Measurements from ENCODE around the gene FZD2. TPM values are rescaled to one million over a fixed set of nuclear protein-coding genes. Genes with fewer than 3 reads are reported as not detected.
A peak's percentile ranks its signal among the peaks of the same experiment; 100 is the strongest.
"Not testable (repeated sequence)": the region's sequence is repeated elsewhere in the genome, so short reads cannot be mapped to it uniquely, and the experiment has no call there.

FZD2 gene
- total RNA-seq, 1 donor from 2014 or later: under 0.01 TPM

DNA sequence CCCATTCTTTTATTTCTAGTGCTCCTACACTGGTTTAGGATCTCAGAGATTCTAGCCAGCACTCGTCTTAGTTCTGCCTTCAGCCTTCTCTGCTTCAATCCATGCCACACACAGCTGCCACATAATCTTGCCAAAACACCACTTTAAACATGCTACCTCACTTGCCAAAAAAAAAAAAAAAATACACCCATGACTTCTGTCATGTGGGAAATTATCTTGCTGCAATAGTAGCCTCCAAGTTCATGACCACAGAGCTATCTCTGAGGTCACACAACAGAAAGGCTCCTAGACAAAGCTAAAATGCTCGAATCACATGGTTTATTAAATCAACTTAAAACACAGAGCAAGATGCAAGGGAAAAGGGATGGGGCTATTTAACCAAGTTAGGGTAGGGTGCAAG lies 18.1 kb downstream of the FZD2 start:
- no peak for DNase-seq (ENCODE audit: low read depth in 2 of 2)

DNA sequence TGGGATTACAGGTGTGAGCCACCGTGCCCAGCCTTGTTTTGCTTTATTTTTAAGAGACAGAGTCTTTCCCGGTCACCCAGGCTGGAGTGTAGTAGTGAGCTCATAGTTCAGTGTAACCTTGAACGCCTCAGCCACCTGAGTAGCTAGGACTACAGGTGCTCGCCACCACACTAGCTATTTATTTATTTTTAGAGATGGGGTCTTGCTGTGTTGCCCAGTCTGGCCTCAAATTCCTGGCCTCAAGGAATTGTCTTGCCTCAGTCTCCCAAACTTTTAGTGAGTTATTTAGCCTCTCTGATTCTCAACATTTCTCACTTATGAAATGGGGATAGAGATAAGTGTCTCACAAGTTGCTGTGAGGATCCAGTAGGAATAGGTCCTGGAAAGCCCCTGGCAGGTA lies 21.7 kb downstream of the FZD2 start:
- DNase-seq (ENCODE audit: low read depth in 2 of 2): no peak

DNA sequence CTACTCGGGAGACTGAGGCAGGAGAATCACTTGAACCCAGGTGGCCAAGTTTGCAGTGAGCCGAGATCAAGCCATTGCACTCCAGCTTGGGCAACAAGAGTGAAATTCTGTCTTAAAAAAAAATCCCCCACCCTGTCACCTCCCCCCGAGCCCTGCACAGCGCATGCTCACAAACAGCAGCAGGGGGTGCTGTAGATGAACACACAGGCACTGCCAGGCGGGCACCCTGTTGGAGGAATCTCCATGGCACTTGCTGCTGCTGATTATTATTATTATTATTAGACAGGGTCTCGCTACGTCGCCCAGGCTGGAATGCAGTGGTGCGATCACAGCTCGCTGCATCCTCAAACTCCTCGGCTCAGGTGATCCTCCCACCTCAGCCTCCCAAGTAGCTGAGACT lies 24.6 kb downstream of the FZD2 start:
- peak; percentile 12 to 18 for DNase-seq (ENCODE audit: low read depth in 2 of 2)

DNA sequence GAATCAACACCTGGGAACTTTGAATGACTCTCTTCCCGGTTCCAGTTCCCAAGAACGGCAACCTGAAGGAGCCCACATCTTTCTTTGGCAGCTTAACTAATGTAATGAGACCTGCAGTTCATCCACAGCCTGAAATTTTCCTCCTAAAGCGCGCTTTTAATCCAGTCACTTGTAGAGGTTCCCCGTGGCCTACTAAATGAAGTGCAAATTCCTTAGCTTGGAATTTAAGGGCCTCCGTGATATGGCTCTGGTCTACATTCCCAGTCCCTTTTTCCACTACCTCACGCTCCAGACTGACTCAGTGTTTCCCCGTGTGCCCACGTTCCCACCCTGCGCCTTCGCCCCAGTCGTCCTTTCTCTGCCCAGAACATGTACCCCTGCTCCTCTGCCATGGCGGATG lies 27.2 kb downstream of the FZD2 start:
- no peak for DNase-seq (ENCODE audit: low read depth in 2 of 2)

DNA sequence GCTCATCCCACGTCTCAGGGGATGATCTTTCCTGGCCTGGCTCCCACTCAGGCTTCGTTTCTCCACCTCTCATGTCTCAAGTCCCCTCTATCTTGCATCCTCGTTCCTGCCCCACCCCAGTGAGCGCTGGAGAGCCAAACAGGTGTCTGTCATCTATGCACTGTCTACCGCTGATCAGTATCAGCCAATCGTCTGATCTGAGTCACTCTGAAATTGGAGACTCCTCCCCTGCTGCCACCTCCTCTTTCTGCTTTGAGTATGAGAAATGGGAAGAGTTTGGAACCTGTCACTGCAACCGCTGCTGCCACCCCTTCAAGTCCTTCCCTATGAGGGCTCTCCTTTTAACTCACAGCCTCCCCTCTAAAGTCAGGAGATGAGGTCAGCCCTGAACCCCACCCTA lies 28.0 kb downstream of the FZD2 start:
- no peak for DNase-seq (ENCODE audit: low read depth in 2 of 2)

DNA sequence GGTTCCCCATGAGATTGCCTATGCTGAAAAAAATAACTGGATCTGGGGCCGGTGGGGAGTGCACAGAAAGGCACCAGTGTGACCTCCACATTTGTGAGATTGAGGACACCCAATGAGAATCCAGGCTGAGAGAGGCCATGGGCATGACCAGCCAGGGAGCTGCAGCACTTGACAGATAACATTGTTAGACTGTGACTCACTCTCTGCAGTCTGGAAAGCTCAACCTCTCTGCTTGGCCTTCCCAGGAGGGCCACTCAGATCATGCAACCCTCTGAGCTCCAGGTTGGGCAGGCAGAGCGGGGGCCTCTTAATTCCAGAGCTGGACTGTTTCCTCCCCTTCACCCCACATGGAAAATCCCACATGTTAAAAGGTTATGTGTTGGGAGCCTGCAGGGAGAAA lies 30.1 kb downstream of the FZD2 start:
- peak in 1 of 2 donors; percentile 87 for DNase-seq (ENCODE audit: low read depth in 2 of 2)

DNA sequence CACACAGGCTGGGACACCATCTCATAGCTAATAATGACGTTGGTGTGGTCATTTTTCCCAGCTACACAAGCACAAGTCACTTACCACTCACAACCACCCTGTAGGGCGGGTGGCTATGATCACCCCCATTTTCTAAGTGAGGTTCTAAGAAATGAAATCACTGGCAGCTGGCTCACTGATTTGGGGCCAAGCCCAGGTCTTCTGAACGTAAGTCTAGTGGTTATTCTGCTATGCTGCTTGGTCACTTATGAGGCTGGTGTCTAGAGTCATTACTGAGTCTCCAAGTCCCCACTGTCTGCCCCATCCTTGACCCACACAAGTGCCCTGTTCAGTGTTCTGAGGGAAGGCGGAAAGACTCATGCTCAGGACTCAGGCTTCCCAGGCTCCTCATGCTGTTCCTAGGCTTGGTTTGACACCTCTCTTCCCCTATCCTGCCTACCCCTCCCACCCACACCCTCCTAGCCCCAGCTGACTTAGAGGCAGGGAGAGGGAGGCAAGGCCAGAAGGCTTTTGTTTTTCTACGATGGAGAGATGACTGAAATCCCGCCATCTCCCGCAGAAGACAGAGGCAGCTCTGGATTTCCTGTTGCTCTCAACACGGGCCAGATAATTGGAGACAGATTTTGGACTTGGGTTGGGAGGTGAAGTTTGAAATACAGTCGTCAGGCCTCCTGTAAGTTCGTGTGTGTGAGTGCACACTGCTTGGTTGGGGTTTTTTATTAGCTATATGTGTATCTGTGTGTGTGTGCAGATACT lies 32.2 kb downstream of the FZD2 start:
- DNase-seq (ENCODE audit: low read depth in 2 of 2): no peak

DNA sequence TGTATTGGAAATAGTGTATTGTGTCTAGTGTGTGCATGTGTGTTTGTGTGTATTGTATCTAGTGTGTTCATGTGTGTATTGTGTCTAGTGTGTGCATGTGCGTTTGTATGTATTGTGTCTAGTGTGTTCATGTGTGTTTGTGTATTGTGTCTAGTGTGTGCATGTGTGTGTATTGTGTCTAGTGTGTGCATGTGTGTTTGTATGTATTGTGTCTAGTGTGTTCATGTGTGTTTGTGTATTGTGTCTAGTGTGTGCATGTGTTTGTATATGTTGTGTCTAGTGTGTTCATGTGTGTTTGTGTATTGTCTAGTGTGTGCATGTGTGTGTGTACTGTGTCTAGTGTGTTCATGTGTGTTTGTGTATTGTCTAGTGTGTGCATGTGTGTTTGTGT lies 32.8 kb downstream of the FZD2 start:
- DNase-seq (ENCODE audit: low read depth in 2 of 2): not testable (repeated sequence)

DNA sequence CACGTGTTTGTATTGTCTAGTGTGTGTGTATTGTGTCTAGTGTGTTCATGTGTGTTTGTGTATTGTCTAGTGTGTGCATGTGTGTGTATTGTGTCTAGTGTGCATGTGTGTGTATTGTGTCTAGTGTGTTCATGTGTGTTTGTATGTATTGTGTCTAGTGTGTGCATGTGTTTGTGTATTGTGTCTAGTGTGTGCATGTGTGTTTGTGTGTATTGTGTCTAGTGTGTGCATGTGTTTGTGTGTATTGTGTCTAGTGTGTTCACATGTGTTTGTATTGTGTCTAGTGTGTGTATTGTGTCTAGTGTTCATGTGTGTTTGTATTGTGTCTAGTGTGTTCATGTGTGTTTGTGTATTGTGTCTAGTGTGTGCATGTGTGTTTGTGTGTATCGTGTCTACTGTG lies 33.5 kb downstream of the FZD2 start:
- DNase-seq (ENCODE audit: low read depth in 2 of 2): not testable (repeated sequence)

DNA sequence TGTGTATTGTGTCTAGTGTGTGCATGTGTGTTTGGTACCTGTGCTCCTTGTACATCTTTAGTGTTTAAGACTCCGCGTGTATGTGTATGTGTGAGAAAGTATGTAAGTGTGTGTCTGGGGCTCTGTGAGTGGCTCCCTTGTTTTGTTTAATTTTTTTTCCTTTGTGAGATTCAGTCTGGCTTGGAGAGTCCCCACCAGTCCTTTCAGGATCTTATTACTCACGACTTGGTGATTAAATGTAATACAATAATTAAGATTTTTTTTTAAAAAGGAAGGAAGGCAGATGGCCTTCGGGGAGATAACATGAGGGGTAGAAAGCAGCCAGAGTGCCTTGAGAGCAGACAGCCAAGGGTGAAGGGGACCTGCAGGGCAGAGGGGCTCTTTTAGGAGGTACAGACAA lies 33.9 kb downstream of the FZD2 start:
- no peak for DNase-seq (ENCODE audit: low read depth in 2 of 2)

DNA sequence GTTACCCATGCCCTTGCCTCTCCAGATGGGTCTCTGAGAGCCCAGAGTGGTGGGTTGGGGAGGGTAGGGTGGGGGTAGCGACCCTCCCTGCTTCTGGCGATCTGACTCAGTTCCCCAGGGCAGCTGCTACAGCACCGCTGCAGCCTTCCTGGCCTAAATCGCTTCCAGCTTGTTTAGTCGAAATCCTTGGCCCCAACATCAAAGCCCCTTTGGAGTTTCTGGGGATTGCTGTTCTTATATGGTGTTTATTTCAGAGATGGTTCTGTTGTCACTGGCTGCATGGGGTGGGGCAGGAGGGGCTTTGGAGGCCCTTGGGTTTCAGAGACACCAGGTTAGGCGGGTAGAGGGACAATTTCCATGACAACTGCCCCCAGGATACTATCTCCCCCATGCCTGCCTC lies 35.9 kb downstream of the FZD2 start:
- DNase-seq (ENCODE audit: low read depth in 2 of 2): no peak

DNA sequence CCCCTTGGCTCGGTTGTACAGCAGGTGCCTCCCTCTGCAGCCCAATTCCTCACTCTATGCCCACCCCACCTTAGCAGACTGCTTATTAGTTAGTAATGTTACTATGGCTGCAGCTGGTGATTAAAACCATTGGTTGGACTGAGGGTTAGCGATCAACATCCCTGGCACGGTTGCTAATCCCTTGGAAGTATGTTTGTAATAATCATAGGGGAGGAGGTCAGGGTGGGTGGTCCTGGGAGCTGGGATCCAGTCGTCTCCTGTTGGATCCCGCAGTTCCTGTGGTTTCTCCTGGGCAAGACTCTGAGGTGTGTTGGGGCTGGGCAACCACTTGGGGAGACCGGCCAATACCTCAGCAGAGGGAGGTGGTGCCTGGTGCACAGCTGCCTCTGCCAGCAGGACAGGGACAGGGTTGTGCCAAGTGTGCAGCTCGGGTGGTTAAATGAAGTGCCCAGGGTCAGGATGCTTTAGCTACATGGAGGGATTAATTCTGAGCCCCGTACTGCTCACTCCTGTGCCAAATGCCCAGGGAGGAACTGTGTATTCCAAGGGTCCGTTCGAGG lies 38.0 kb downstream of the FZD2 start:
- DNase-seq (ENCODE audit: low read depth in 2 of 2): no peak

DNA sequence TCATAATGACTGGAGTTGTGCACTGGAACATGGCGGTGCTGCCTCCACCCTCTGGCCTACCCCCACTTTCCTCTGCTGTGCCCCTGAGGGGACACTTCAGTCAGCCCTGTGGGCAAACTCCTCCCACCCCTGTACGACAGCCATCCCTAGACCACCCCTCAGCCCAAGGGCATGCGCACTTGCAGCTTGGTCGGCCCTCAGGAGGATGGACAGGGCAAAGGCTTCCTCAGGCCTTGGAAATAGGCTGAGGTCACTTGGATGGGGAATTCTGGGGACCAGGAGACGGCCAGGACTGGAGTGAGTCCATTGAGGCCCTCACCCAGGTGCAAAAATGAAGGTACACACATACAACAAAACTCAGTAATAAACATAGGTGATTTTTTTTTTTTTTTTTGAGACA lies 41.0 kb downstream of the FZD2 start:
- no peak for DNase-seq (ENCODE audit: low read depth in 2 of 2)

DNA sequence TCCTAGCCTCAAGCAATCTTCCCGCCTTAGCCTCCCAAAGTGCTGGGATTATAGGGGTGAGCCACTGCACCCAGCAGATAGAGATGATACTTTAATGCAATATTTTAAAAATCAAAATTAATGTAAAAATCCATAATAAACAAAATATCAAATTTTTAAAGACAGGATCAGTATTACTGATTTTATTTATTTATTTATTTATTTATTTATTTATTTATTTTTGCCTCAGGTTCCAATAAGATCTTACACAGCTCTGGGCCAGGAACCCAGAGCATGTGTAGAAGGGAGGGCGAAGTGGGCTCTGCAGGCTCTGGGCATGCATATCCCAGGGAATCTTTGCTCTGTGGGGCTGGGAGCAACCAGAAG lies 41.6 kb downstream of the FZD2 start:
- DNase-seq (ENCODE audit: low read depth in 2 of 2): no peak

DNA sequence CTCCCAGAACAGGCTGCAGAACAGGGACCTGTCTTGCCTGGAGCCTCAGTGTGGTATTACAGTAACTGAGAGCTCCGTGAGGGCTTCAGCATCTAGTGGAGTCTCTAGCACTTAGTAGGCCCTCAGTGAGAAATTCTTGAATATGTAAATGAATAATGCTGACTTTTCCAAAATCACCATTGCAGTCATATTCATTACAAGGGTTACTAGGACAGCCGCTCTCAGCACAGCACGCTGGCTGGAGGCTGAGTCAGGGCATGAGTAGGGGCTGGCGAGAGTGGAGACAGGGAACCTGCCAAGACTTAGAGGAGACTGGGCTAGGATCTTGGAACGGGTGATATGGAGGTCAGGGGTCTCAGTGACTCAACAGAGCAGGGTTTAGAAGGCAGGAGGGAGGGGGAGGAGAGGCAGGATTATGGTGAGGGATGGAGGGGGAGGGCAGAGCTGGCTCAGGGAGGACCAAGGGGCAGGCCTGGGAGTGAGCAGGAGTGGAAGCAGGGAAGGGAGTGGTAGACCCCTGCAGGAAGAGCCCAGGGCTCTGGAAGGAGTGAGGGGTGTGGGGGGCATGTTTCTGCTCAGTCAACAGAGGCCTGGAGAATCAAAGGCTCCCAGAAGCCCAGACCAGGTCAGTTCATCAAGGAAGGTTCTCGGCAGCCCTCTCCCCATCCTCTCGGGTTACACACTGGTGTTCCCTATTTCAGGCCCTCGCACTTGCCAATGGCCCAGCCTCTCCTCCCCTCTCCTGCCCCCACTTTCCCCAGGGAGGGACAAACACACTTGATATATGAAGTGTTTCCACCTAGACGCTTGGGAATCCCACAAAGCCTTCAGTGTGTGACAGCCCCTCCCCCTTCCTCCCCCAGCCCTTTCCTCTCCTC lies 42.3 kb downstream of the FZD2 start:
- peak in 1 of 2 donors; percentile 67 for DNase-seq (ENCODE audit: low read depth in 2 of 2)

DNA sequence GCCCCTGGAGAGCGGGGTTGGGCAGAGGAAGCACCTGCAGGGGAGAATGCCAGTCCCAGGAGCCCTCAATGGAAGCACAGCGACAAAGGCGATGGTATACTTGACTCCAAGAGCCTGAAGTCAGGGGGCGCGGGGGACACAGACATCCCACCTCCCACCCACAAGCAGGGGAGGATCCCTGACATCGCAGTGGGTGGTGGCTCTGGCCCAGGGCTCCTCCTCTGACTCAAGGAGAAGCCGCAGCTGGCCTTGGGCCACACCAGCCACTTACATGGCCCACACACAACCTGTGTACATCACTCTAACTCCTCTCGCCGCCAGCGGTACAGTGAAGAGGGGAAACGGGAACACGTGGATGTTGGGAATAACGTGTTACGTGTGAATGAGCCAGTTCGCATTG lies 44.3 kb downstream of the FZD2 start:
- DNase-seq (ENCODE audit: low read depth in 2 of 2): peak in 1 of 2 donors; percentile 21

DNA sequence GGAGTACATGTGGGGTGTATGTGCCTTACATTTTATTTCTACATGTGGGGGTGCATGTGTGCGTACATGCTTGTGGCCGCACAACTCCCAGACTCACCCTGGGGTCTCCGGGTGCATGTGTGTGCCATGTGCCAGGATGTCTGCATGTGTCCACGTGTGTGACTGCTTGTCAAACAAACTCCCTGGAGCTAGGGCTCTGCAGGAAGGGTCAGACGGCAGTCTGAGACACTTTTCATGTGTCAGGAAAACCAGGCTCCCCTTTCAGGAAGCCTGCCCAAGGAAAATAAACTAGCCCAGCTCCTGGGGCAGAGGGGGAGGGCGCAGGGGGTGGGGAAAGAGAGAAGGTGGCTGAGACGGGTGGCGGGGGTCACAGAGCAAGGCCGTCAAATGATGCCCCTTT lies 44.7 kb downstream of the FZD2 start:
- DNase-seq (ENCODE audit: low read depth in 2 of 2): peak in 1 of 2 donors; percentile 39

DNA sequence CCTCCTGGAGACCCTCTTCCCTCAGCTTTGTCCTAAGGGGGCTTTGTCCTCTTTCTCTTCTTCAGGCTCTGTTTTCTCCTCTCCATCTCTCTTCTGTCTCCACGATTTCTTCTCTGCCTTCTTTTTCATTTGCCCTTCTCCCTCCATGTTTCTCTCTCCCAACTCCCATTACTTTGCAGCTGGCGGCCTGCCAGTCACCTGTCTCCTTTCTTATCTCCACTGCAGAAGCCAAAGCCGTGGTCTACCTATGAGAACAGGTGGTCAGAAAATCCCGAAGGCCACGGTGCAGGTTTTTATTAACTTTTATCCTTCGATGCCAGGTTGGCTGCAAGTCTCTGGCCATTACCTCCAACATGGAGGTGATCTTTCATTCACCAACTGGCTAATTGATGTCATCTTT lies 45.1 kb downstream of the FZD2 start:
- DNase-seq (ENCODE audit: low read depth in 2 of 2): no peak

DNA sequence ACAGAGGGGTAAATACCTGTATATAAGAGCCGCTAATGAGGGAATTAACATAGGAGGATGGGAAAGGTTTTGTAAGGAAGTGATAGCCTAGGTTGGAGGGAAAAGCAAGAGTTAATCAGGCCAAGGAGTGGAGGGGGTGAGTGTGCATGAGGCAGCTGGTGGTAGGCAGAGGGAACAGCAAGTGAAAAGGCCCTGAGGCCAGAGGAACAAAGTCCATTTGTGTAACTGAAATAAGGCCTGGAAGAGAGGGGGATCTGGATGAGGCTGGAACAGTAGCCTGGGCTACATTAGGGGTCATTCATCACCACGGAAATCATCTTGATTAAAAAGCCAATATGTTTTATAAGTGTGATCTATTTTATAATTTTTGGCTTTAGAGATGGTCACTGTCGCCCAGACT lies 45.7 kb downstream of the FZD2 start:
- no peak for DNase-seq (ENCODE audit: low read depth in 2 of 2)

DNA sequence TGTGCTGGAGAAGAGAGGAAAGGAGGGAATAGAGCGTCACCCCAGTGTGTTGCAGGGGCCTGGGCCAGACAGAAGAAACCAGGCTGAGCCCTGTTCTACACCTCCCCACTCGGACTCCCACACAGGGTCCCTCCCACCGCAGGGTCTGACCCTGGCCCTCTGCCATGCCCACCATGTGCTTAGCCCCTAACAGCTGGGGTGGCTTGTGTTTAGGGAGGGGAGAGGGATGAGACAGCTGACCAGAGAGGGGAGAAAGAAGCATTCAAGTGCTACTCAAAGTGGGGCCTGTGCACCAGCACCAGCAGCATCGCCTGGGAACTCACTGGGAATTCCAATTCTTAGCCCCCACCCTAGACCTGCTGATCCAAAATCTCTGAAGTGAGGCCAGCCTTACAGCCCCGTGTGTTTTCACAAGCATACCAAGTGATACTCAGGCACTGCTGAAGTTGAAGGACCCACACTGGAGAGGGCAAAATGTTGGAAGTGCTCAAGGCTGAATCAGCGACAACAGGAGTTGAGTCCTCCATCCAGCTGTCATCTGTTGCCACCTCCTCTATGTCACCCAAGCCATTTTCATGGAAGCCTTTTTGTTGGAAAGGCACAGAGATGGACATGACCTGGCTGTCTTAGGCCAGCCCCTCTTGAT lies 47.0 kb downstream of the FZD2 start:
- DNase-seq (ENCODE audit: low read depth in 2 of 2): no peak

DNA sequence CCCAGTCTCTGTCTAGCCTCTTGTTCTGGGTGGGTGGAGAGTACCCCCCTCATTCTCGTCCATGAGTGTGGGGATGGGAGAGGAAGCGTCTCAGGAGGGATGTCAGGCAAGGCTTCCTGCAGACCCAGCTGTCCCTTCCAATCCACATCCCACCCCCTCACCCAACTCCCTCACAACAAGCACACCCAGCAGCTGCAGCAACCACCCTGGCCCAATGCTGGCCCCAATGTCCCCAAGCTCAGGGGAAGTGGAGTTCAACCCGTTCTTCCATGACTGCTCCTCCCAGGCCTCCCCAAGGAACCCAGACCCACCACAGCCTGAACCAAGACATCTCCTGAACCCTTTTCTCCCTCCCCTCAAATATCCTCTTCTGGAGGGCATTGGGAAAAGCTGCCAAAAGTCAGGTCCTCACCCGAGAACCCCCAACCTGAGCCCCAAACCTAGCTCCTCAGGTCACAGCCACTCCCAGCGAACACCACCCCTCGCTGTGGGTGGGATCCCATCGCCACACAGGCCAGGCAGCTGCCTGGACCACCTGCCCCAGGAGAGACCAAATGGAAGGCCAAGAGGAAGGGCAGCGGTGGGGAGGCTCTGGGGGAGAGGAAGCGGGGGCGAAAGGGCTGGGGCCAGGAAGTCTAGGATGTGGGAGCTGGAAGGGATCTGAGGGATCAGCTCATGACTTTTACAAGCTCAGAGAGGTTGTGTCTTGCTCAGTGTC lies 47.6 kb downstream of the FZD2 start:
- DNase-seq (ENCODE audit: low read depth in 2 of 2): no peak

DNA sequence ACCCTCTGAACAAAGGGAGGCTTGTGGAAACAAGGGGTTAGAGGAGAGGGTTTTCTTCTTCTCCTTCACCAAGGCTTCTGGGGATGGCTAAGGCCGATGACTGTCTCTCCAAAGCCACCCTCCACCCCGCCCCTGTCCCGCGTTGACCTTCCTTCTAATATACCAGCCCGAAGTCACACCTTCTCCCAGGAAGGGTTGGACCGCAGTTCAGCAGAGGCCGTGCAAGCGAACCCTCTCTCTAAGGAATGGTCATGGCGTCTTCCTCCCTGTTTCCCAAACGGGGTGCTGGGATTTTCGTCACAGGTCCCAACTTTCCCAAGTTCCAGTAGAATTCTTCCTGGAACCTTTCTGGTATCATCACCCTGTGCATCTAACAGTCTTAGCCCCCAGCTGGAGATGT lies 49.4 kb downstream of the FZD2 start:
- no peak for DNase-seq (ENCODE audit: low read depth in 2 of 2)

All from lung microvascular endothelial cell (primary cell).